ENCODE measurements around the gene KIF5B.

GRCh38 chr10:32017044-32017443 is 39.2 kb downstream of the KIF5B start:
- TF ChIP-seq, protein P1, sequence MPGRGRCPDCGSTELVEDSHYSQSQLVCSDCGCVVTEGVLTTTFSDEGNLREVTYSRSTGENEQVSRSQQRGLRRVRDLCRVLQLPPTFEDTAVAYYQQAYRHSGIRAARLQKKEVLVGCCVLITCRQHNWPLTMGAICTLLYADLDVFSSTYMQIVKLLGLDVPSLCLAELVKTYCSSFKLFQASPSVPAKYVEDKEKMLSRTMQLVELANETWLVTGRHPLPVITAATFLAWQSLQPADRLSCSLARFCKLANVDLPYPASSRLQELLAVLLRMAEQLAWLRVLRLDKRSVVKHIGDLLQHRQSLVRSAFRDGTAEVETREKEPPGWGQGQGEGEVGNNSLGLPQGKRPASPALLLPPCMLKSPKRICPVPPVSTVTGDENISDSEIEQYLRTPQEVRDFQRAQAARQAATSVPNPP (IDR thresholded peaks at IDR 0.05; ENCODE audit: borderline replicate concordance, insufficient read depth, insufficient read length), result no peak
- TF ChIP-seq, protein P2, sequence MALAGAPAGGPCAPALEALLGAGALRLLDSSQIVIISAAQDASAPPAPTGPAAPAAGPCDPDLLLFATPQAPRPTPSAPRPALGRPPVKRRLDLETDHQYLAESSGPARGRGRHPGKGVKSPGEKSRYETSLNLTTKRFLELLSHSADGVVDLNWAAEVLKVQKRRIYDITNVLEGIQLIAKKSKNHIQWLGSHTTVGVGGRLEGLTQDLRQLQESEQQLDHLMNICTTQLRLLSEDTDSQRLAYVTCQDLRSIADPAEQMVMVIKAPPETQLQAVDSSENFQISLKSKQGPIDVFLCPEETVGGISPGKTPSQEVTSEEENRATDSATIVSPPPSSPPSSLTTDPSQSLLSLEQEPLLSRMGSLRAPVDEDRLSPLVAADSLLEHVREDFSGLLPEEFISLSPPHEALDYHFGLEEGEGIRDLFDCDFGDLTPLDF (CRISPR knock-in tag; IDR thresholded peaks at IDR 0.05), result no peak
- TF ChIP-seq ZSCAN29 (IDR thresholded peaks at IDR 0.05), result no peak
- TF ChIP-seq, protein P3, sequence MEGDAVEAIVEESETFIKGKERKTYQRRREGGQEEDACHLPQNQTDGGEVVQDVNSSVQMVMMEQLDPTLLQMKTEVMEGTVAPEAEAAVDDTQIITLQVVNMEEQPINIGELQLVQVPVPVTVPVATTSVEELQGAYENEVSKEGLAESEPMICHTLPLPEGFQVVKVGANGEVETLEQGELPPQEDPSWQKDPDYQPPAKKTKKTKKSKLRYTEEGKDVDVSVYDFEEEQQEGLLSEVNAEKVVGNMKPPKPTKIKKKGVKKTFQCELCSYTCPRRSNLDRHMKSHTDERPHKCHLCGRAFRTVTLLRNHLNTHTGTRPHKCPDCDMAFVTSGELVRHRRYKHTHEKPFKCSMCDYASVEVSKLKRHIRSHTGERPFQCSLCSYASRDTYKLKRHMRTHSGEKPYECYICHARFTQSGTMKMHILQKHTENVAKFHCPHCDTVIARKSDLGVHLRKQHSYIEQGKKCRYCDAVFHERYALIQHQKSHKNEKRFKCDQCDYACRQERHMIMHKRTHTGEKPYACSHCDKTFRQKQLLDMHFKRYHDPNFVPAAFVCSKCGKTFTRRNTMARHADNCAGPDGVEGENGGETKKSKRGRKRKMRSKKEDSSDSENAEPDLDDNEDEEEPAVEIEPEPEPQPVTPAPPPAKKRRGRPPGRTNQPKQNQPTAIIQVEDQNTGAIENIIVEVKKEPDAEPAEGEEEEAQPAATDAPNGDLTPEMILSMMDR (IDR thresholded peaks at IDR 0.05 in 2 of 3, conservative IDR thresholded peaks at IDR 0.05 in 1 of 3; ENCODE audit: insufficient read depth in 2 of 3, low read depth in 1 of 3, low read length in 3 of 3), result no peak
- TF ChIP-seq PCBP2 (IDR thresholded peaks at IDR 0.05; ENCODE audit: low read depth, low read length, poor library complexity, severe bottlenecking), result no peak
- TF ChIP-seq CBX5 (IDR thresholded peaks at IDR 0.05; ENCODE audit: borderline replicate concordance, low read depth), result no peak
- no peak for TF ChIP-seq ELK1 (CRISPR knock-in tag; IDR thresholded peaks at IDR 0.05)
- no peak for TF ChIP-seq JUN (IDR thresholded peaks at IDR 0.05; ENCODE audit: borderline replicate concordance, low read depth, low read length)
- TF ChIP-seq JUN (CRISPR knock-in tag; IDR thresholded peaks at IDR 0.05; ENCODE audit: borderline replicate concordance), result no peak
- TF ChIP-seq NELFE (IDR thresholded peaks at IDR 0.05; ENCODE audit: insufficient read depth, insufficient read length), result no peak

Measured in K562 (cell line).